Loucy (cell line): ENCODE results near the gene EPHB1.
A peak's percentile ranks its signal among the peaks of the same experiment; 100 is the strongest.

Experiments
- CTCF ChIP-seq: fragments of 200-600 bp; sonication (generic); conservative IDR thresholded peaks from 2 replicates; pipeline ENCODE4 v1.5.1; 2014; ENCODE audit warnings: mild to moderate bottlenecking, antibody characterized with exemption, low read length
- EZH2phosphoT487 ChIP-seq: fragments of 200-600 bp; IDR thresholded peaks from 2 replicates; pipeline ENCODE4 v1.6.1; 2018; ENCODE audit warnings: antibody characterized with exemption, mild to moderate bottlenecking, moderate library complexity, borderline replicate concordance

- peak; percentile 52 for TF ChIP-seq CTCF
- TF ChIP-seq EZH2phosphoT487, result no peak
These were observed 43.5 kb downstream of the EPHB1 start for GRCh38 chr3:134838599-134838998.
